T47D (cell line): ENCODE measurements around the gene AKAP12.
"Not testable (repeated sequence)": the region's sequence is repeated elsewhere in the genome, so short reads cannot be mapped to it uniquely, and the experiment has no call there.

Experiments
- DNase-seq, 2 experiments: peaks; one replicate each; pipeline versions ENCODE4 v3.0.0 to v3.0.0-alpha.2; 2011 to 2012; ENCODE audit warnings: low read depth in 1 of 2, low spot score in 1 of 2
- JUND ChIP-seq: IDR thresholded peaks from 2 replicates; pipeline ENCODE4 v1.6.1; 2012; ENCODE audit warnings: low read depth
- in situ Hi-C: cut with HindIII; loops from 2 replicates; pipeline ENCODE4 v1.10.0; 2016; ENCODE audit warnings: low sequenced_read_pairs, low pct_unique_long_range_greater_than_20kb

AKAP12 gene

GRCh38 chr6:151374036-151374683, 134.4 kb downstream of the AKAP12 start:
- TF ChIP-seq JUND = no peak
- in situ Hi-C loops = no loop called here
- no peak for DNase-seq

GRCh38 chr6:151375833-151376232, 136.1 kb downstream of the AKAP12 start:
- no peak for TF ChIP-seq JUND
- DNase-seq = no peak
- in situ Hi-C loops = no loop called here

GRCh38 chr6:151376440-151376839, 136.7 kb downstream of the AKAP12 start:
- no peak for TF ChIP-seq JUND
- in situ Hi-C loops = no loop called here
- no peak for DNase-seq

GRCh38 chr6:151377095-151377494, 137.3 kb downstream of the AKAP12 start:
- TF ChIP-seq JUND = no peak
- in situ Hi-C loops = no loop called here
- no peak for DNase-seq

GRCh38 chr6:151379933-151380847, 140.4 kb downstream of the AKAP12 start:
- no peak for DNase-seq
- in situ Hi-C loops = no loop called here
- no peak for TF ChIP-seq JUND

- DNase-seq = no peak
- in situ Hi-C loops = no loop called here
- TF ChIP-seq JUND = no peak
These were observed 141.1 kb downstream of the AKAP12 start for GRCh38 chr6:151380848-151381205.

GRCh38 chr6:151381722-151382121, 142.0 kb downstream of the AKAP12 start:
- in situ Hi-C loops = no loop called here
- no peak for TF ChIP-seq JUND
- no peak for DNase-seq

- DNase-seq, in situ Hi-C loops: not testable (repeated sequence)
These were observed 142.9 kb downstream of the AKAP12 start for GRCh38 chr6:151382631-151383030.

GRCh38 chr6:151384151-151384550, 144.4 kb downstream of the AKAP12 start:
- DNase-seq = no peak
- in situ Hi-C loops = no loop called here
- TF ChIP-seq JUND = no peak

GRCh38 chr6:151385177-151385576, 145.4 kb downstream of the AKAP12 start:
- in situ Hi-C loops = no loop called here
- TF ChIP-seq JUND = no peak
- DNase-seq = no peak

GRCh38 chr6:151387175-151387970, 147.6 kb downstream of the AKAP12 start:
- in situ Hi-C loops = no loop called here
- DNase-seq = no peak
- TF ChIP-seq JUND = no peak

GRCh38 chr6:151388236-151388635, 148.5 kb downstream of the AKAP12 start:
- in situ Hi-C loops = no loop called here
- no peak for DNase-seq

More at GRCh38 chr6:151388236-151388635, 148.5 kb downstream of the AKAP12 start:
- no peak for TF ChIP-seq JUND
